NCI-H82 treated with DMSO at 0.1 percent for 48 hours (cell line): ENCODE measurements around the gene ZBTB20.

Experiments used
- DNase-seq: peaks from one replicate; lab custom pipeline; 2025; ENCODE audit not compliant: unreplicated experiment; lab: John Stamatoyannopoulos, UW

Gene ZBTB20

GRCh38 chr3:115022835-115023398, 124.2 kb downstream of the ZBTB20 start:
- no peak for DNase-seq

GRCh38 chr3:115022199-115022598, 124.9 kb downstream of the ZBTB20 start:
- DNase-seq = no peak

- no peak for DNase-seq
Measured at GRCh38 chr3:115021061-115021460, 126.0 kb downstream of the ZBTB20 start.

- DNase-seq = no peak
Measured at GRCh38 chr3:115019900-115020299, 127.2 kb downstream of the ZBTB20 start.

- no peak for DNase-seq
Measured at GRCh38 chr3:115018694-115019093, 128.4 kb downstream of the ZBTB20 start.

GRCh38 chr3:115007966-115008365, 139.1 kb downstream of the ZBTB20 start:
- DNase-seq = no peak

GRCh38 chr3:115004201-115005140, 142.6 kb downstream of the ZBTB20 start:
- DNase-seq = no peak

- DNase-seq = no peak
Measured at GRCh38 chr3:114998971-114999579, 148.0 kb downstream of the ZBTB20 start.

GRCh38 chr3:114994554-114995341, 152.3 kb downstream of the ZBTB20 start:
- DNase-seq = no peak

- no peak for DNase-seq
Measured at GRCh38 chr3:114985776-114986175, 161.3 kb downstream of the ZBTB20 start.

- no peak for DNase-seq
Measured at GRCh38 chr3:114983248-114983647, 163.8 kb downstream of the ZBTB20 start.

- DNase-seq = no peak
Measured at GRCh38 chr3:114974387-114974786, 172.7 kb downstream of the ZBTB20 start.

- no peak for DNase-seq
Measured at GRCh38 chr3:114973536-114973935, 173.6 kb downstream of the ZBTB20 start.

GRCh38 chr3:114967168-114967567, 179.9 kb downstream of the ZBTB20 start:
- DNase-seq = no peak

GRCh38 chr3:114962189-114962588, 184.9 kb downstream of the ZBTB20 start:
- DNase-seq = no peak

GRCh38 chr3:114958930-114959329, 188.2 kb downstream of the ZBTB20 start:
- no peak for DNase-seq

GRCh38 chr3:114953800-114954199, 193.3 kb downstream of the ZBTB20 start:
- no peak for DNase-seq

- DNase-seq = no peak
Measured at GRCh38 chr3:114953215-114953799, 193.8 kb downstream of the ZBTB20 start.

GRCh38 chr3:114942773-114943172, 204.3 kb downstream of the ZBTB20 start:
- no peak for DNase-seq

- DNase-seq = no peak
Measured at GRCh38 chr3:114941626-114942309, 205.3 kb downstream of the ZBTB20 start.
